Stimulated activated CD4-positive, alpha-beta T cell treated with anti-CD3 and anti-CD28 coated beads, Interleukin-1b, Interleukin-23, amount 100 ng/mL, for 24 hours (primary cell): Measurements from ENCODE around the gene GUCY1B1.

Experiments
- DNase-seq, 4 experiments: peaks; one replicate each; pipeline ENCODE4 v3.0.0-alpha.2; 2020; ENCODE audit warnings: low read depth in 4 of 4, low spot score in 1 of 4

The GUCY1B1 gene

GRCh38 chr4:155799116-155799793, 40.4 kb downstream of the GUCY1B1 start:
- no peak for DNase-seq

DNA sequence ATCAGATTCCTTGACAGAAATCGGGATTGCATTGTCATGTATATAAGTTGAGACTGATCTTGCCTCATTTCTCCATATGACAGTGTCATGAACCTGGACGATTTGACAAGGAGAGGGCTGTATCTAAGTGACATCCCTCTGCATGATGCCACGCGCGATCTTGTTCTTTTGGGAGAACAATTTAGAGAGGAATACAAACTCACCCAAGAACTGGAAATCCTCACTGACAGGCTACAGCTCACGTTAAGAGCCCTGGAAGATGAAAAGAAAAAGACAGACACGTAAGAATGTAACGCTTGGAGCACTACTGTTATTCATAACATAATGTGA, 40.9 kb downstream of the GUCY1B1 start:
- DNase-seq: no peak

- no peak for DNase-seq
Measured at GRCh38 chr4:155800685-155801343, 42.0 kb downstream of the GUCY1B1 start.

DNA sequence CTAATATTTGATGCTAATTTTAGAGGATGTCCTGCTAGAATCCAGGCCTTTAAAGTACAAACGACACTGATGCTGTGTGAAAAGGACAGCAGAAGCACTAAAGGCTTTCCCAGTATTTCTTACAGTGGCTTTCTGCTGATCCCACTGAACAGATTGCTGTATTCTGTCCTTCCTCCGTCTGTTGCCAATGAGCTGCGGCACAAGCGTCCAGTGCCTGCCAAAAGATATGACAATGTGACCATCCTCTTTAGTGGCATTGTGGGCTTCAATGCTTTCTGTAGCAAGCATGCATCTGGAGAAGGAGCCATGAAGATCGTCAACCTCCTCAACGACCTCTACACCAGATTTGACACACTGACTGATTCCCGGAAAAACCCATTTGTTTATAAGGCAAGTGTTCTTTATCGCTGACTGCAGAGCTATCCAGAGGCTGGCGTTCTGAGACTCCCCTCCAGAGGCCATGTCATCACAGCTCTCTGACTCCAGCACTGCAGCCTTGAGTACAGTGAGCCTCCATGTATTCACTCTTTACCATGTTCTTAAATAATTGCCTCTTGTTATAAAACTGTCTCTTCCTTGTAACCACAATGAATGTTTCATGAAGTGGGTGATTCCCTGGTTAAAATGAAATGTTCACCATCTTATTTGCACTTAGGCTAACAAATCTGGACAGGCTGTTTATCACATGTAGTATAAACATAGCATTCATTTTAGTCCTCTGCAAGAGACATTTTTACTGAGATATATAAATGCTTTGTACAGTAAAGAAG, 43.6 kb downstream of the GUCY1B1 start:
- no peak for DNase-seq

DNA sequence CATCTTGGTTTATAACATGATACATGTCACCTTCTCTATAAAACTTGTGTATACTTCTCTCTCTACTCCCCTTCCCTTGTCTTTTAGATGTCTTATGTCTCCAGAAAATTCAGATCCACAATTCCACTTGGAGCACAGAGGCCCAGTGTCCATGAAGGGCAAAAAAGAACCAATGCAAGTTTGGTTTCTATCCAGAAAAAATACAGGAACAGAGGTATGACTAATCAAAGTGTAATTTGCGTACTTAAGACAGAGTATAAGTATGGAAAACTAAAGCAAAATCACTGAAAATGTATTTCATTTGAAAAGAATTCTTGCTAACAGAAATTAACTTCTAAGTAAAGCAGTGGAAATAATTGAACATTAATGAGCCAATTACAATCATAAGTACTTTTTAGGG, 46.2 kb downstream of the GUCY1B1 start:
- DNase-seq: no peak

- DNase-seq: no peak
Measured at GRCh38 chr4:155807021-155807420, 48.2 kb downstream of the GUCY1B1 start.

GRCh38 chr4:155809835-155810234, 51.0 kb downstream of the GUCY1B1 start:
- no peak for DNase-seq

- no peak for DNase-seq
Measured at GRCh38 chr4:155811083-155811482, 52.3 kb downstream of the GUCY1B1 start.

- no peak for DNase-seq
Measured at GRCh38 chr4:155818639-155819038, 59.8 kb downstream of the GUCY1B1 start.

GRCh38 chr4:155819066-155819465, 60.2 kb downstream of the GUCY1B1 start:
- DNase-seq: no peak

GRCh38 chr4:155820887-155821518, 62.2 kb downstream of the GUCY1B1 start:
- no peak for DNase-seq

GRCh38 chr4:155822572-155822971, 63.8 kb downstream of the GUCY1B1 start:
- no peak for DNase-seq

DNA sequence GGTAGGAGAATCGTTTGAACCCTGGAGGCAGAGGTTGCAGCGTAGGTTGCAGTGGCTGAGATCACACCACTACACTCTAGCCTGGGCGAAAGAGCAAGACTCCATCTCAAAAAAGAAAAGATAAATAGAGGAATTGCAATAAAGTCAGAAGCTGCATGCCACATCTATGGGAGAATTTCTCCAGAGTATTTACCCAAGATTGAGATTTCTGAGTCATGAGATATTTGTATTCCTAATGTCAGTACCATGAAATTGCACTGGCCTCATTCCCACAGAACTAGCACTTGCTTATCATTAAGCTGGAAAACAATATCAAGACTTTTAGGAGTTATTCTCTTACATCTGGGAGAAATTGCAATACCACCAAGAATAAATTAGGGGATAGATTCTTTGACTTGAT, 69.8 kb downstream of the GUCY1B1 start:
- DNase-seq: no peak

GRCh38 chr4:155832664-155833063, 73.8 kb downstream of the GUCY1B1 start:
- DNase-seq: no peak

DNA sequence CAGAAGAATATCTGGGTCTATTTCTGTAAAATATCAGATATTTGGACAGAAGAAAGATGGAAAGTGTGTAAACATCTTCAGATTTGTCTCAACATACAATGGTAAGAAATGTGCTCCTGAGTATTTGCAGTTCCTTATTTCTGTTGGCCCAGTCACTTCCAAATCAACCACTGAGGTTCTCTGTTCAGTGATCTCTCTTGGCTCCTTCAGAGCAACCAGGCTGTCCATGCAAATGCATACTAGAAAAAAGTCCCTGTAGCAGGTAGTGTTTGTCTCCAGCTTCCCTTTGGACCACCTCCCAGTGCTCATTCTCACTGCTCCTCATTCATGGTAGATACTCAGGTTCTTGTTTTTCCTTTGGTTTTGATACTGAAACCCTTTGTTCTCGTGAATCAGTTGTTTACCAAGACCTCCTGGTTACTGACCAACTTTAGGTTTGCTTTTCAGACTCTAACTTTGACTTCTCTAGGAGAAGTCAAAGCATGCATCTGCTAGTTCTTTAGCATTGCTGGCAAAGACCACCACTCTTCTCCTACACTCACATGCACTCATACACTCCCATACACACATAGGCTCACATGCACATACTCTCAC, 78.5 kb downstream of the GUCY1B1 start:
- DNase-seq: no peak

DNA sequence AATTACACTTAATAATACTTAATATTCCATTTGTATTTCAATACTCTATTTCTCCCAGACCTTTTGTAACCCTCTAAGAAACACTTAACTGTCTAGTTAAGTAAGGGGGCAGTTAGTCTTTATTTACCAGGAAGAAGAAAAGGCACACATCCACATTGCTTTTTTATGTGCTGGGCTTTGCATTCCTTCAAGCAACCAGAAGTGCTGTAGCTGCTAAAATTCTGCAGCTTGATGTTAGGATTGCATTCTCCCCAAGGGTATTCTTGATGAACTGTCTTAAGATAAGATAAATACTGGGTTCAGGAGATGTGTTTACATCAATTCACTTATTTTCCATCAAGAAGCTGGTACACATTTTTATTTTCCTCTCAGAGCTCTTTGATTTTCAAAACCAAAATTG, 83.3 kb downstream of the GUCY1B1 start:
- DNase-seq: no peak

- DNase-seq: no peak
Measured at GRCh38 chr4:155846929-155847328, 88.1 kb downstream of the GUCY1B1 start.

GRCh38 chr4:155849042-155849441, 90.2 kb downstream of the GUCY1B1 start:
- no peak for DNase-seq

GRCh38 chr4:155853189-155853588, 94.4 kb downstream of the GUCY1B1 start:
- no peak for DNase-seq

DNA sequence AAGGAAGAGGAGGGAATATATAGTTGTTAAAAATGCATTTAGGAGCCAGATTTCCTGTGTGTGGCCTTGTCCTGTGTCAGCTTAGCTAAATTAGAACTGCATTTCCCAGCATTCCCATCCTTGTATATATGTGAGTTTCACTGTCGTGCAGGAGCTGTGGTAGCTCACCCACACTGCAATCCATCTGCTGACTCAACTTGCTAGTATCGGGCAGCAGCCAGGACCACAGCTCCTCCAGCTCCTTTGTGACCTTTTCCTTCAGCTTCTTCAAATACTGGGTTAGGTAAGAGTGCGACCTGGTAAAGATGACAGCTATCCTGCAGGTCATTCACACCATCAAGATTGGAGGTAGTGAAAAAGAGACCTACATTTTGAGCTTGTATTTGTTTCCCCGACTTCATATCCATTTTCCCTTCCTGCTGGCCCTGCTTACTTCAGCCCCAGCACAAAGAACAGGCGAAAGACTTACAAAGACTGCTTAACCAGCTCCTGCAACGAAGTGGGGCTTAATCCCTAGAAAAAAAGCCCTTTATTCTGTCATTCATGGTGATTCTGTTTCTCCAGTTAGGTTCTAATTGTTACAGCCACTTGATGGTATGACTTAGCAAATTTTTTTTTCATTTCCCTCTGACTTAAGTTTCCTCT, 95.9 kb downstream of the GUCY1B1 start:
- no peak for DNase-seq

- no peak for DNase-seq
Measured at GRCh38 chr4:155855897-155856296, 97.1 kb downstream of the GUCY1B1 start.
